Brain pericyte (primary cell): ENCODE measurements around the gene PAFAH1B1.
"Not testable (repeated sequence)": the region's sequence is repeated elsewhere in the genome, so short reads cannot be mapped to it uniquely, and the experiment has no call there.

Experiments
- DNase-seq: peaks from one replicate; pipeline ENCODE4 v3.0.0-alpha.2; 2012; ENCODE audit warnings: low read depth, low spot score

The PAFAH1B1 gene

DNA sequence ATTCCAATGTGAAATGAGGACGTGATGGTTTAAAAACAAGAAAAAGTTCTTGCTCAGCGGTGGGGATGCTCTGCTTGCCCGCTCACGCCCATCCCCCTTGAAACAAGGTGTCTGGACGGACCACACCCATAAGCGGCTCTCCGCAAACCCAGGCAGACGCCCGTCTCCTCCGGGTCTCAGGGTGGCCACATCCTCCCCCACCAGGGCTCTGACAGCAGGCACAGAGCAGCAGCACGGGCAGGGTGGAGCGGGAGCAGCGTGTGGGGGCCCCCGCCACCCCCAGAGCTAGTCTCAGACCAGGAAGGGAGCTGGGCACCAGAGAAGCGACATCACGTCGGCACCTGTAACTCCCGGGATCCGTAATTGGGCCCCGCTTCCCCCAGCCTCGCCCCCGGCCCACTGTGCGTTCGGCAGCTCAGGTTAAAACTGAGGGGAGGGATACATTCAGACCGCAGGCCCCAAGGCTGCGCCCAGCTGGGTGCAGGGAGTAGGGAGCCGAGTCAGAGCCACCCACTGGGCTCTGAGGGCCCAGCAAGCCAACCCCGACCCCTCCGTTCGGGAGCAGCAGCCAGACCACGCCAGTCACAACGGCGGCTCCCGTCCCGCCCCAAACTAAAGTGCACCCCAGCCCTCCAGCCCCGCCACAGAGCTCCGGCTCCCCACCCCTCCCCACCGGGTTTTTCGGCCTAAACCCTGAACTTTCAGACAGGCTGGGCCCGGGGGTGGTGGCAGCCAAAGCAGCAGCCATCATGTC, 96.1 kb downstream of the PAFAH1B1 start:
- no peak for DNase-seq

DNA sequence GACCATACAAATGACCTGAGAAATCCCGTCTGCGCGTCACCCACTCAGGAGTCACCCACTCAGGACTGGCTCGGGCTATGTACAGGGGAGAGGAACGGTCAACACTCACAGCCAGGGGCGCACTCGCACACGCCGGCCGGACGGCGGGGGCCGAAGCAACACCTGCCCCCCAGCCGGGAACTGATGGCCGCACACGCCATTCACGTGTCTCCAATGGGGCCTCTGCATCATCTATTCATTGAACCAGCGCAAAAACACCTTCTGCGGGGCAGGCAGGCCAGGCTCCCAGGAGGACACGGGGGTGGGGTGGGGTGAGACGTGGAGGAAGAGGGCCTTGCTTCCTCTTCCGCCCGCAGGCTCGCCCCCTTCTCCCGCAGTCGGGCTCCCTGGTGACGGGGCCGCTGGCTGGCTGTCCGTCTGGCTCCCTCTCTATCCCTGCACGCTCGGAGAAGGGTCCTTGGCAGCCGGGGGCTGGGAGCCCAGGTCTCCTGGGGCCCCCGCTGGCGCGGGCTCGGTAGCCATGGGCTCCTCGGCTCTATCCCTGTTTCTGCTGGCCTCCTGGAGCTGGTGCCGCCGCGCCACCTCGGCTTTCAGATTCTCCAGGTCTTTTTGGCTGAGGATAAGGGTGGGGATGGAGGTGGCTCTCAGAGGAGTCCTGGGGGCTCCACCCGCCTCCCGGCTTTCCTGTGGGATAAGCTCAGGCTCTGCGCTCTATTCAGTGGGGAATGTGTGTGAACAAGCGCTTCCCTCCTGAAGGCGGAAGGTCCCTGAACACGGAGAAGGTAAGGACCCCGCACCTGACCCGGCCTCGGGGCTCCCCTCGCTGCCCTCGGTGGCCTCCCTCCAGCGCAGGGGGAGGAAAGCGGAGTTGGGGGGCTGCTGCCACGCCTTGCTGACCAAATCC, 97.0 kb downstream of the PAFAH1B1 start:
- DNase-seq: no peak

- DNase-seq: no peak
These were observed 97.8 kb downstream of the PAFAH1B1 start for GRCh38 chr17:2691069-2691871.

- DNase-seq: no peak
These were observed 98.7 kb downstream of the PAFAH1B1 start for GRCh38 chr17:2691965-2692780.

- no peak for DNase-seq
These were observed 99.3 kb downstream of the PAFAH1B1 start for GRCh38 chr17:2692781-2693135.

DNA sequence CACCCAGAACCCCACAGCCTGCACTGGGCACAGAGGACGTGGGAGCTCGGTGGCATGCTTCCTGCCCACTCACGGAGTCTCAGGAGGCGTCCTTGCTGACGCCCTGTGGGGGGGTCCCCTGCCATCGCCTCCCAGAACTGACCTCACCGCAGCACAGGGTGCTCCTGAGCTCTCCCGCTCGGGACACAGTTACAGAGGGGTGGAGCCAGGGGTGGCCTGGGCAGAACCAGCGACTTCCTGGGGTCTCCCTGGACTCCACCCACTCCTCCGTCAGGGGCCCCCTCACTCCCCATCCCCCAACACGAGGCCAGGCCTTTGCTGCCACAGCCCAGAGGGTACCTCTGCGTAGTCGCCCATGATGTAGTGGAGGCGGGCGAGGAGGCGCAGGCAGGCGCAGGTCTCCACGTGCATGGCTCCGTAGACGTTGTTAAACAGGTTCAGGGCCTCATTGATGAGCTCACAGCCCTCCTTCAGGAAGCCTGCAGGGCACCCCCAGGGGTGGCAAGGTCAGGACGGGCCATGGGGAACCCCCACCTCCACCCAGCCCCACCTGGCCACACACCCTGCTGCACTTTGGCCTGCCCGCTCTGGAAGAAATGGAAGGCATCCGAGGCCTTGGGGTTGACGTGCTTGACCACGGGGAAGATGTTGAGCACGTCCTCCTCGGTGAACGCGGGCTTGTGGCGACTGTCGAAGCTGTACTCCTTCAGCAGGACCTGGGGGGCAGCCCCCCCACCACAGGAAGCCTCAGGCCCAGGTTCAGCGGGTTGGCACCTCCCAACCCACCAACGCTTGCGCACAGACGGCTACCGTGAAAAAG, 100.3 kb downstream of the PAFAH1B1 start:
- DNase-seq: no peak

- no peak for DNase-seq
These were observed 101.2 kb downstream of the PAFAH1B1 start for GRCh38 chr17:2694381-2695242.

DNA sequence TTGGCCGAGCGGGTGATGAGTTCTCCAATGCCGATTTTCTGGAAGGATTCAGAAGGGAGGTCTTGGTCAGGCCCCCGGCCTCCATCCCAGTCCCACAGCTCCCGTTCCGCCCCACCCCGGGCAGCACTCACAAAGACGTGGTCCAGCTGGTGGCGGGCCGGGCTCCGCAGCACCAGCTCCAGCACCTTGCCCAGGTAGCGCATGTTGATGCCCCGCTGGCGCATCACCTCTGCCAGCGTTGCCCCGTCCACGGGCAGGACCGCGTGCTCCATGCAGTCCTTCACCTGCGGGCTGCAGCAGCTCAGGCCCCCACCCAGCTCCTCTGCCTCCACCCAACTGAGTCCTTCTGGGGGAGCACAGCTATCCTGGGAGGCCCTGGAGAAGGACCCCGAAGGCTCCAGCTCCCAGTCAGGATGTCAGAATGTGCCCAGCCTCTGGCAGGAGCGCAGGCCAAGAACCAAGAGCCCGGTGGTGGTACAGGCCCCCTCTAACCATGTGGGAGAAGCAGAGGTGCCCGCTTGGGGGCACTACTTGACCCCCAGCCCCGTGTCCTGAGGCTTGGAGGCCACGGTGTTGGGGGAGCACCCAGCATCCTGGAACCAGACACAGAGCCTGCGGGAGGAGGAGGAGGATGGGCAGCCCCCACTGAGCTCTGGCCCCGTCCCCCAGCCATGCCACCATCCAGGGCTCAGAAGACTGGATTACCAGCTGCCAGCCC, 101.9 kb downstream of the PAFAH1B1 start:
- no peak for DNase-seq

DNA sequence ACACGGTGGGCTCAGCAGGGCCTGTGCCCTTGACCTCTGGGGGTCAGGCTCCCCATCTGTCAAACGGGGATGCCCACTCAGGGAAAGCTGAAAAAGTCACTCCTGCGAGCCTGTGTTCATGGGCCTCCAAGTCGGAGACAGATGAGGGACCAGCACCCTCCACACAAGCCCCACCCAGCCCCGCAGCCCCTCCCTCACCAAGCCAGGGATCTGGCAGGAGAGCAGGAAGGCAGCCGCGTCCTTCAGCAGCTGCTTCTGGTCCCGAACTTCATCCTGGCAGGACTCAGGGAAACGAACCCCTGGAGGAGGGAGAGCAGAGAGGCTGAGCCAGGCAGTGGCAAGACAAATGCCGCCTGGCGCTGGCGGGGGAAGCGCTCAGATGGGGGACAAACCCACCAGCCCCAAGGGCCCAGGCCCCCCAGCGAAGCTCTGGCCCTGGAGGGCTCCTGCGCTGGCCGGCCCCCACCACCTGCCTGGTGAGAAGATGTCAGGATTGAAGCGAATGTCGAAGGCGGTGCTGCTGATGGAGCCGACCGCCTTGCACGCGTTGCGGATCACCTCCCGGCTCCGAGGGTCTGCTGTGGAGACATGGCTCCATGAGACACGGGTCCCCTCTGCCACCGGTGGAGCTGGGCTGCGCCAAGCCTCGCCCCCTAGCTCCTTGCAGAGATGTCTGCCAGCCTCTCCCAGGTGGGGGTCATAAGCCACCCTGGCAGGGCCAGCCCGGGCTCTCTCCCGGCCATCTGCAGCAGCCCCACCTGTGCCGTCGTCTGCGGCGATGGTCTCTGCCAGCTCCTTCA, 102.7 kb downstream of the PAFAH1B1 start:
- no peak for DNase-seq

- no peak for DNase-seq
These were observed 104.2 kb downstream of the PAFAH1B1 start for GRCh38 chr17:2697611-2698162.

- not testable (repeated sequence) for DNase-seq
These were observed 105.9 kb downstream of the PAFAH1B1 start for GRCh38 chr17:2699216-2699805.

DNA sequence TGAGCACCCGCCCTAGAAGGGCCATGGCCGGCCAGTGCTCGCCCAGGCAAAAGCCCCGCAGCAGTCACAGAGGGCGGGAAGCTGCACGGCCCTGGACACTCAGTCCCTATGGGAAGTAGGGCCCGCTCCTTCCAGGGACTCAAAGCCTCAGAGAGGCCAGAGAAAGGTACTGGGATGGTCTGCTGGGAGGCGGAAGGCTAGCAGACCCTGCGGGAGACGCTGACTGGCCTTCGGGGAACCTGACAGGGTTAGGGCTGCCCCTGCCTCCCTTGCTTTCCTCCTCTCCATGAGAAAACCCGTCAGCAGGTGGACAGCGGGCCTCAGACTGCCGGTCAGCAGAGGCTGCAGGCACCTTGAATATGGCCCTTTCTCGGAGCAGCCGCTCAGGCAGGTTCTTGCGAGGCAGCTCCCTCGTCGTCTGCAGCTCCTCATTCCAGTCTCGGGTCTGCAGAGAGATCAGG, 106.6 kb downstream of the PAFAH1B1 start:
- no peak for DNase-seq

DNA sequence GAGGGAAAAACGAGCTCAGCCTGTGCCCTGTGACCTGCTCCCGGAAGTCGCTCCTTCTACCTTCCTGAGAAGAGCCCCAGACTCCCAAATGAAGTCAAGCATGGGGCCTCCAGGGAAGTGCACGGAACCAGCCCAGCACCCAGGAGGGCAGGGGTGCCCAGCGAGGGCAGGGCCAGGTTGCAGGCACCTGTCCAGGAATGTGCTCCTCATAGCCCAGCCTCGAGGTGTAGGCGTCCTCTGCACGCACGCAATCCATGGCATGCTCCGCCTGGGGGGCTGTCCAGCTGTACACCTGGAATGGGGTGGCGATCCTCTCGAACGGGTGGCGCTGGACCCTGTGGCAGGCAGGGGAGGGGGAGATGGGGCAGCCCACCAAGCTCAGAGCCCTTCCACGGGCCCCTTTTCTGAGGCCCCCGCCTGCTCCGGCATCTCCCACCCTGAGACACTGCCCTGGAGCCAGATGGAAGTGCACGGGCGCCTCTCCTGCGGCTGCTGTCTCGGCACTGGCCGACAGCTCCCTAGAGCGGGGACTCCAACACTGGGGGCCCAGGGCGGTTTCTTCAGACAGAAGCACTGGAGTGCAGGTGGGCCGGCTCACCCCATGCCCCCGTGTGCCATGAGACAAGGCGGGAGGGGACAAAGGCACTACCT, 107.2 kb downstream of the PAFAH1B1 start:
- DNase-seq: no peak

GRCh38 chr17:2701161-2701995, 107.9 kb downstream of the PAFAH1B1 start:
- DNase-seq: no peak

DNA sequence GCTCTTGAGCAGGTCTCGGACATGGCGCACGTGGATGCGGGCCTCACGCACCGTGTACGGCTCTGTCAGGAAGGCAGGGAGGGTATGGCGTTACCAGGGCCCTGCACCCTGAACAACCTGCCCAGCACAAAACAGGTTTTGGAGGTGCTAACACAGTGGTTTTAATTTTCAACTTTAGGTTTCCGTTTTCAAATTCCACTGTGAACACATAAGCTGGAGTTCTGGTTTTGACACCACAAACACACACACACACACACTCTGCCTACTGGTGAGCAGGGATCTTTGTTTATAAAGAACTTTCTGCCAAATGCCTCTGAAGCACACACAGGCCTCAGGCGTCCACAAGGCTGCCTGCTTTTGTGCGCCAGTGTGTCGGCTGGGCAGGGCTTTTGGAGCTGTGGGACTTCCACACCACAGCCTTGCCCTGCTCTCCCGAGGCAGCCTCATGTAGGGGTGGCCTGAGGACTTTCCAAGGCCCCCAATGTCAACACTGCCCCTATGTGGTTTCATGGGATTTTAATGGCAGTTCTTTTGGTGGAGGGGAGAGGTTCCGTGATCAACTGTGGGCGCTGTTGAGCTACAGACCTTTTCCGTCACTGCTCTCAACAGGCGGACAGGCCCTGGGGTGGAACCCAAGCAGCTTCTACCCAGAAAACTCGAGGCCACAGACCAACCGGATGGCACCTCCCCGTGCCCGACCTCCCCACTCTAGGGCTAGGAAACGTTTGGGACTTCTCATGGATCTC, 108.7 kb downstream of the PAFAH1B1 start:
- DNase-seq: no peak
